HG02798 (cell line): Measurements from ENCODE around the gene PAX3.

Experiments used
- ATAC-seq: cut with Tn5 transposase; IDR thresholded peaks from one replicate; pipeline ENCODE4 v1.9.1; 2021; ENCODE audit warnings: mild to moderate bottlenecking; ENCODE audit not compliant: unreplicated experiment, poor library complexity

Gene PAX3

GRCh38 chr2:222299906-222300725 lies 1.3 kb upstream of the PAX3 start:
- ATAC-seq: no peak

- no peak for ATAC-seq
Measured at GRCh38 chr2:222298001-222298310, 842 bp downstream of the PAX3 start.

GRCh38 chr2:222297600-222297935 lies 1.2 kb downstream of the PAX3 start:
- no peak for ATAC-seq

GRCh38 chr2:222296911-222297599 lies 1.7 kb downstream of the PAX3 start:
- no peak for ATAC-seq

- no peak for ATAC-seq
Measured at GRCh38 chr2:222296311-222296741, 2.5 kb downstream of the PAX3 start.

DNA sequence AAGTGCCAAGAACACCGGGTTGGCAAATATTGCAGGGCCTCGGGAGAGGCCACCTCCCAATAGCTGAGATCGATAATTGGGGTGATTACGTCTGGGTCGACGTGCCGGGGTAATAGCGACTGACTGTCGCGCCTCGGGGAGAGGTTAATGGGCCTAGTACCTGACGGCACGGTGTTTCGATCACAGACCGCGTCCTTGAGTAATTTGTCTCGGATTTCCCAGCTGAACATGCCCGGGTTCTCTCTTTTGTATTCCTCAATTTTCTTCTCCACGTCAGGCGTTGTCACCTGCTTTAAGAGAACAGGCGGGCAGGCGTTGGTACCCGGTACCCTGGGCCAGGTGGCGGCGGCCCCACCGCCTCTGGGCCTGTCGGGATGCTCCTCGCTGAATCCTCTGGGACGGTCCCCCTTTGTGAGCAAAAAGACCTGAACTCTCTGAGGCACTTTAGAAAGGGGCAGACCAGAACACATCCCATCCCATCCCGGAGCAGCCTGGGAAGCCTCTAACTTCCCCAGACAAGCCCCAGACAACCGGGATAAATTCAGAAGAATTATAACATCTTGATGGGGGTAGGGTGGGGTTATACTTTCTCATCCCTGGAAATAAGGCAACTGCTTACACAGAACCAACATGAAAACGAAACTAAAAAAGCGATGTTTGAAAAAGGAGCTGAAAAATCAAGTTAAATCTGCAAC lies 3.3 kb downstream of the PAX3 start:
- no peak for ATAC-seq

GRCh38 chr2:222294996-222295367 lies 3.8 kb downstream of the PAX3 start:
- no peak for ATAC-seq

DNA sequence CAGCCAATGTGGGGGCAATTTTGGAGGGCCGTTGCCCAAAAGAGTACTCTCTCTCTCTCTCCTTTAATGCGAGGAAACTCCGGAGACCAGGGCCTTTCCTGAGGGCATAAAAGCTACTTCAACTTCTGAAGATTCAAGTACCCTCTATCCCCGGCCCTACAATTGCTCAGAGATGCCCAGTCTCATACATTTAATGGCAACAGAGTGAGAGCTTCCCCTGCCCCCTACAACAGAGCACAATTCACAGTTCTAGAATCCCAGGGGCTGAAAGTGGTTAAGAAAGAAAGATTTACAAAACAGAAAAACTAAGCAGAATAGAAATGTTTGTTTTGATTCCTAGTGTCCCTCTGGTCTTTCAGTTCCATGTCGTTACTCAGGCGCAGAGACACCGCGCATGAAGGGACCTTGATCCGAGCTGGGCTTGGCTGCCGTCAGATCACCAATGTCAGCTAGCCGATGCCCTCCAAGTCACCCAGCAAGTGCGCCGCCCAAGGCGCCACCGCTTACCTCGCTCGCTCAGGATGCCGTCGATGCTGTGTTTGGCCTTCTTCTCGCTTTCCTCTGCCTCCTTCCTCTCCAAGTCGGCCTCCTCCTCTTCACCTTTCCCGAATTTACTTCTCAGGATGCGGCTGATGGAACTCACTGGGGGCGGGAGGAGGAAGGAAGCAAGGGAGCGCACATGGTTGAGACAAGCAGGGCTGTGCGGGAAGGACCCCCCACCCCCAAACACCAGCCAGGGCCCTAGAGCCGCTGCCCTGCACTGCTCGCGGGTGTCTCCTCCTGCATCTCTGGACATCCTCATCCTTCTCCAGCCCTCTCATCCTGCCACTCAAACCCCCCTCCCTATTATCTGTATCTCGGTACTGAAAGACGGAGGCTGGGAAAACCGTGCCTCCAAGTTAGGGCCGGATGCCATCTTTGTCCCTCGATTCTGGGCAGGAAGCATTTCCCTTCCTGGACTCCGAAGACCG lies 4.9 kb downstream of the PAX3 start:
- no peak for ATAC-seq

DNA sequence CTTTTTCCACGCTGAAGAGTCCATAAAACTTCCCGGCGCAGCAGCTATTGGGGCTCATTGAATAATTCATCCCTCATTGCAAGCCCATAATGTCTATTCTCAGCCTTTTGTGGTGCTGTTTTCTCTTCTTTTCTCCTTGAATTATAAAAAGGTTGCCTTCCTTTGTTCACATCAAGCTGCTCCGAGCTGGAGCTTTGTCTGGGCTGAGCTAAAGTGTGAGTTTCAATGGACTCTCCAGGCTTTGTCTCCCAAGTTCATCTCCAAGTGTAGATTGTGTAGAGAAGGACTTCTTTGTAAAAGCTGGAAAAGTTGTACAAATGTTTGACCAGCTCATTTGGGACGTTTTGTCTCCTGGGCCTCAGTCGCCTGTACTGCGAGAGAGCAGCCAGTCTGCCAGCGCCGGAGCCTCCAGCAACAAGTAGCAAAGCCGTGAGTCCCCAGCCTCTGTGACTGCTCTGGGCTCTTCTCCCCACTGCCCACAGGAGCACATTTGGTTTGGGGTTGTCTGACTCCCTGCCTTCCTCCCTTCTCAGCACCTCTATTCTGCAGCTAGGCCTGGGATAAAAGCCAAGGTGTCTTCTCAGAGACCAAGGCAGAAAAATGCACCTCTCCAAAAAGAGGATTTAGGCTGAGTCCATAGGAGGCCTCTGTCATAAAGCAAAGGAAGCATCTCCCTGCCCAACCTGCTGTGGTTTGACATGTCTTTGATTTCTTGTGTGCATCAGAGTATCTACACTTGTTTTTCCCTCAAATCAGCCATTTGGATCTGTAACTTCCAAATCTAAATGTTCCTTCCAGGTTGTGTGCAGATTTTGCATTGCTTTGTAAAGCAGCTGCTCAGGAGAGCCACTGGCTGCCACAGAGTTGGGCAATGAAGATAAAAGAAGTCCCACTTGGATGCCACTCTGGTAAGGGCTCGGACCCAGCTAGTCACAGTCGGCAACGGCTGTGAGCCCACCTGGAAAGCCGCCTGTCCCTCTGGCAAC lies 6.4 kb downstream of the PAX3 start:
- no peak for ATAC-seq

DNA sequence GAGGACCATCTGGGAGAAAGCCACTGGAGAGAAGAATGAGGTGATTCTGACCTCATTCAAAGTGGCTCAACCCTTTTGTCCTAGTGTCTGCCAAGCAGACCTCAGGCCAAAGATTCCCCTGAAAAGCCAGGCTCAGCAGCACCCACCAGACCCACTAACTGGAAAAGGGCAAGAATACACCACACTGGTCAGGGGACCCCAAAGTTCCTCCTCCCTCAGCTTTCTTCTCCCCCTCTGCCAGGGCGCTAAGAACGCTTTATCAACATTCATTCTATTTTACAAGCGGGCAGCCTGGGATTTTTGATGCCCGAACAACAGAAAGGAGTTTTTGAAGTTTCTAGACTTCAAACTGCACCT lies 7.3 kb downstream of the PAX3 start:
- no peak for ATAC-seq

DNA sequence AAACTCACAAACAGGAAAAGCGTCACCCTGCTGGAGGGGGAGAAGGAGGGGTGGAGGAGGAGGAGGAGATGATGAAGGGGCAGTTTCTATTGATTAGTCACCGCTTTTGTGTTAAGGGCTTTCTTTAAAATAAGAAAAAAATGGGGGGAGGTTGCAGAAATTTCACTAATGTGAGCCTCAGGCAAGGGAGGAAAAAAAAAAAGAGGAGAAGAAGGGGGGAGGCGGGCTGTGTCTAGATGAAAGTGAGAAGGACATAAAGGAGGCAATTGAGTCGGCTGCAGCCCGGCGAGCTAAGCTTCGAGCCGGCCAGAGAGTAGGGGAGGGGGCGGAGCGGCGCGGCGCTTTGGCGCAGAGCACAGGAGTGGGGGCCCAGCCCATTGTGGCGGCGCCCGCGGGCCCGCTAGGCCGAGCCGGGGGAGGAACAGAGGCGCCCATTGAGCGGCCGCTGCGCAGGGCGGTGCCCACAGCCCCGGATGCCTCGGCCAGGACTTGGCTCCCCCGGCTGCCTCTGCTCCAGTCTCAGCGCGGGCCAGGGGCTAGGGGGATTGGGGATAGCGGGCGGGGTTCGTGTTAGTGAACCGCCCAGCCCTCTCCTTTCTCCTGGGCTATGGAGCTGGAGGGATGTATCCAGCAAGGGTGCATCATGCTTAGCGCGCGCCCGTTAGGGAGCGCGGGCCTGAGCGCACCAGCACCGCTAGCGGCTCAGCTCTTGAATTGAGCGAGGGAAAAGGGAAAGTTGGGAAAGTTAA lies 7.9 kb downstream of the PAX3 start:
- no peak for ATAC-seq

DNA sequence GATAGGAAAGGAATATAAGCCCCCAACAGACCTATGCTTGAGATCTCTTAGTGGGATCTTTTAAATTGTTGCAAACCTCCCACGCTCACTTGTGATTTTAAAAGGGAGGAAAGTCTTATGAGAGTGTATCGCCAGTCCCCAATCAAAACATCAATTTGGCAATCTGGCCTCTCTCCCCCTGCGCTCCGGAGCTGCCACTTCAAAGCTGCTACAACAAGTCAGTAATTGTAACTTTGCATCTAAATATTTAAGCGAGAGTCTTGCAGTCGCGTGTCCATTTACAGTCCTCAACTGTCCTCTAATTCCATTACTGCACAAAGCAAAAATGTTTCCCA lies 8.4 kb downstream of the PAX3 start:
- ATAC-seq: no peak

DNA sequence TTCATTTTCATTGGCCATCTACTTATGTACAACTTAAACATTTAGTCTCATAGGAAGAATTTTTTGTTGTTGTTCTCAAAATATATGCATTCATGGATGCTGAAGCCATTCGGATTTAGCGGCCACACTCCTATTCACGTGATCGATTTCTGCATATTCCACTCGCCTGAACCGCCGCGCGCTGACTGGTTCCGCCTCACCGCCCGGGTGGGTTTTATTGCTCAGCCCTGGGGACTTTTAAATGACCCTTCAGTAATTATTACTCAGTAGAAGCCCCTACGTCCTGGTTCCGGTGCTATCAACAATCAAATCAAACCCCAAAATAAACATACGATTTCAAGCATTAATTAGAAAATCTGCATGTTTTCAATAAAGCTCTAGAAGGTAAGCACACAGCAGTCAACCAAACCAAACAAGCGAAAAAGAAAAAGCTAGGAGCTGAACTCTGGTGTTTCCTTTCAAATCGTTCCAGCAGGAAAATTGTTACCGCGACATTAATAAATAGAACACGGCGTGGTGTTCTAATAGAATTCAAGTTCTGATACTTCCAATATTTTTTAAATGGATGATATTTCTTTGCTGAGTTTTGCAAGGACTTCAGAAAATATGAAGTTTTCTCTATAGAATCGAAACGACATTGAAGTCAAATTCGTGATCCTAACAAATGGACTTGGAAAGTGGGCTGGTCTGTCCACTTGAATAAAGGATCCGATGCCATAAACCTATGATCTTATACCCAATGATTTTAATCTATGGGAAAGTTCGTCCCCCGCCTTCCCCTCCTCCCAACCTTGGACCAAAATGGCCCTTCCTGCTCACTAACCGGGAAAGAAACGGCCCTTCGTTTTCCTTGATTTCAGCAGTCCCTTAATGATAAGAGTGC lies 9.3 kb downstream of the PAX3 start:
- ATAC-seq: no peak

DNA sequence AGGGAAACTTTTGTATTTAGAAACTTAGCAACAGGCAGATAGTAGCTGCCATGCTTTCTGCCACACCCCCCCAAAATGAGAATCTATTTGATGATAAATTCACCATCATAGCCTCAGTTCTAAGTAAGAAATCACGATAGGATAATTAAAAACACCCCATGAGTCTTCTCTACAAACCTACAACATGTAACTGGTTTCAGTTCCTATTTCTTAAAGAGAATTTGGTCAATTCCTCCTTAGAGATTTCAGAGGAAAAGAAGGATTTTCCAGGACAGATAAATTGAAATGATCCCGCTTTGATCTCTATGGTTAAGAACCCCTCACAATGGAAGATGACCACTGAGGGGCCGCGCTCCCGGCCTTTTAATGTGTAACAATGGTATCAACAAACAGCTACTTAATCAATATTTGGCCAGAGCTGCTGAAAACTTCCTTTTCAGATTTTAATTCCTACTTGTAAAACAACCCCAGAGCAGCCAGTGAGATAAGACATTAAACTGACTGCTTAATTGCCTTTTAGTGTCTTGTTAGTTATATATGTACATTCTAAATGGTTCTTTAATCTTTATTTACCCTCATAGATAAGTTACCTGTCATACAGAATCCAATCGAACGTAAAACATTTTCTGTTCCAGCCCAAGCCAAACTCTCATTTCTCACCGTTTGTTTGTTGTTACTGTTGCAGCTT lies 10.1 kb downstream of the PAX3 start:
- ATAC-seq: no peak

DNA sequence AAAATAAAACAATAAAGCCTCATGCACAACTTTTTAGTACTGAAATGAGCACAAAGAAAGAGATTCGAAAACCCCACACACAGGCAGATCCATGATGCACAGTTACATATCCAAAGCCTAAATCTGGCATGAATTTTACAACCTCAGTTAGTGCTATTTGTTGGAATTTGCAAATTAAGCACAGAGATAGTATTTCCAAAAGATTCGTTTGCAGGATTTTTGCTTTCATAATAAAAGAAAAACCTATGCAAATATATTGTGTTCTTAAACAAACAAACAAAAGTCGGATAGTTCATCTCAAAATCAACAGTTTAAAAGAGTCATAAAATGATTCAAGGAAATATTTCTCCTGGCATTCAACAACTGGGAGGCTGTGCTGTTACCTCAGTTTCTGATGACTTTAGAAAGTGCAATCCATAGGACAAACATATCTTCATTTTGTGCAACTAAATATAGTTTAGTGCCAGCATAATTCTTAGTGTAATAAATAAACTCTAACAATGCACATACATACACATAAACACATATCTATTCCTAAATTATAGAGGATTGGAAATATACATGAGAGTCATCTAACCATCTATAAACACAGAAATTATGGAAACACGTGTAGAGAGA lies 10.8 kb downstream of the PAX3 start:
- ATAC-seq: no peak

- no peak for ATAC-seq
Measured at GRCh38 chr2:222284466-222284865, 14.3 kb downstream of the PAX3 start.

DNA sequence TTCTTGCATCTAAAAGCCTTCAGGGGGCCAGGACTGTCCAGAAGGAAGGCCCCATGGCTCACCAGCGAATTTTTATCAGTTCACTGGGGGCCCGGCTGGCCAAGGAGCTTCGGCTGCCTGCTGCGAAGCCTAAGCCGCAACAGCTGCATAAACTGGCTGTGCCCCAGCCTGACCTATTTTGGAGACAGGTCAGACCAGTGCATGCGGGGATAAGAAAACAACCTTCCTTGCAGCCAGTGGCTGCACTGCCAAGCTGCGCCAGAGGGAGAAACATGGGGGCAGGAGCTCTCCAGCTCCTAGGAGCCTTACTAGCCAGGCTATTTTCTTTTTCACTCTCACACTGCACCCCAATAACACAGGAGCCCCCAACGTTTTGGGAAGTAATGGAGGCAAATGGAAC lies 15.2 kb downstream of the PAX3 start:
- ATAC-seq: no peak
